ENCODE data around the gene MLH1.

- TF ChIP-seq CTCF (IDR thresholded peaks at IDR 0.05; ENCODE audit: low read length) (no peak), EZH2 (optimal IDR thresholded peaks at IDR 0.05; ENCODE audit: low read depth, low read length) (no peak), EZH2phosphoT487 (IDR thresholded peaks at IDR 0.05; ENCODE audit: low read length) (no peak)
Observed at GRCh38 chr3:37058117-37058516, 64.8 kb downstream of the MLH1 start.
